Trophoblast cell (in vitro differentiated cells and primary cell): Measurements from ENCODE around the gene ROR1.

Experiments
- DNase-seq, 2 donors: peaks; one replicate each; pipeline ENCODE4 v3.0.0-alpha.2; 2016
- H2AFZ ChIP-seq: 2 replicates; pipeline ENCODE4 v1.6.1; 2013; ENCODE audit warnings: low read length, moderate library complexity, mild to moderate bottlenecking; ENCODE audit not compliant: insufficient read depth, poor library complexity
- H2AK5ac ChIP-seq: 2 replicates; pipeline ENCODE4 v1.6.1; 2013; ENCODE audit warnings: mild to moderate bottlenecking, low read length
- H2BK120ac ChIP-seq: 2 replicates; pipeline ENCODE4 v1.6.1; 2013; ENCODE audit warnings: low read length, mild to moderate bottlenecking, moderate library complexity; ENCODE audit not compliant: insufficient read depth, poor library complexity
- H2BK12ac ChIP-seq: 2 replicates; pipeline ENCODE4 v1.6.1; 2013; ENCODE audit warnings: mild to moderate bottlenecking, low read length, moderate library complexity
- H2BK5ac ChIP-seq: 2 replicates; pipeline ENCODE4 v1.6.1; 2013; ENCODE audit warnings: low read length, low read depth, moderate library complexity, mild to moderate bottlenecking; ENCODE audit not compliant: poor library complexity
- H3K14ac ChIP-seq: 2 replicates; pipeline ENCODE4 v1.6.1; 2013; ENCODE audit warnings: mild to moderate bottlenecking, low read length
- H3K18ac ChIP-seq: 2 replicates; pipeline ENCODE4 v1.6.1; 2013; ENCODE audit warnings: mild to moderate bottlenecking, low read length
- H3K23ac ChIP-seq: 2 replicates; pipeline ENCODE4 v1.6.1; 2013; ENCODE audit warnings: low read length
- H3K27ac ChIP-seq: 2 replicates; pipeline ENCODE4 v1.5.1; 2013; ENCODE audit warnings: low read depth, mild to moderate bottlenecking, inconsistent platforms, low read length, moderate library complexity
- H3K27me3 ChIP-seq: 2 replicates; pipeline ENCODE4 v1.6.1; 2013; ENCODE audit warnings: inconsistent platforms, mild to moderate bottlenecking, low read length, moderate library complexity; ENCODE audit not compliant: insufficient read depth
- H3K36me3 ChIP-seq, 2 experiments: 1 replicate in 1 of 2; 2 replicates in 1 of 2; pipeline ENCODE4 v1.6.1; 2013; ENCODE audit warnings: low read length in 2 of 2, mild to moderate bottlenecking in 2 of 2, moderate library complexity in 1 of 2; ENCODE audit not compliant: insufficient read depth in 2 of 2, control insufficient read depth in 1 of 2
- H3K4ac ChIP-seq: 2 replicates; pipeline ENCODE4 v1.6.1; 2013; ENCODE audit warnings: low read depth, mild to moderate bottlenecking, low read length, moderate library complexity
- H3K4me1 ChIP-seq, 2 experiments: 1 replicate in 1 of 2; 2 replicates in 1 of 2; pipeline ENCODE4 v1.6.1; 2013; ENCODE audit warnings: low read length in 2 of 2, mild to moderate bottlenecking in 2 of 2, moderate library complexity in 1 of 2; ENCODE audit not compliant: insufficient read depth in 2 of 2, control insufficient read depth in 1 of 2
- H3K4me2 ChIP-seq: 2 replicates; pipeline ENCODE4 v1.6.1; 2013; ENCODE audit warnings: inconsistent platforms, mild to moderate bottlenecking, low read length, moderate library complexity
- H3K4me3 ChIP-seq: 2 replicates; pipeline ENCODE4 v1.5.1; 2013; ENCODE audit warnings: mild to moderate bottlenecking, low read depth, low read length, inconsistent platforms
- H3K79me1 ChIP-seq: one replicate; pipeline ENCODE4 v1.6.1; 2013; ENCODE audit warnings: low read length
- H3K79me2 ChIP-seq: 2 replicates; pipeline ENCODE4 v1.6.1; 2013; ENCODE audit warnings: low read length, mild to moderate bottlenecking; ENCODE audit not compliant: control insufficient read depth, insufficient read depth, poor library complexity
- H3K9ac ChIP-seq: 2 replicates; pipeline ENCODE4 v1.6.1; 2013; ENCODE audit warnings: mild to moderate bottlenecking, low read length
- H3K9me3 ChIP-seq: 2 replicates; pipeline ENCODE4 v1.6.1; 2013; ENCODE audit warnings: low read depth, mild to moderate bottlenecking, control low read depth, inconsistent platforms, low read length; ENCODE audit not compliant: insufficient read depth
- H4K12ac ChIP-seq: 2 replicates; pipeline ENCODE4 v1.6.1; 2013; ENCODE audit warnings: low read depth, mild to moderate bottlenecking, low read length, moderate library complexity
- H4K8ac ChIP-seq: 2 replicates; pipeline ENCODE4 v1.6.1; 2013; ENCODE audit warnings: low read depth, mild to moderate bottlenecking, low read length, moderate library complexity
- H4K91ac ChIP-seq: one replicate; pipeline ENCODE4 v1.6.1; 2013; ENCODE audit warnings: low read depth, mild to moderate bottlenecking, low read length, moderate library complexity
- WGBS: extraction: QIAGEN DNeasy Blood & Tissue Kit; methylation state at CpG from one replicate; pipeline ENCODE4 v1.1.7; 2013; ENCODE audit warnings: missing lambda C conversion rate; ENCODE audit not compliant: insufficient read length, insufficient coverage; ENCODE audit errors: extremely low coverage; 5-methylcytosine and 5-hydroxymethylcytosine counted together

ROR1 gene

DNA sequence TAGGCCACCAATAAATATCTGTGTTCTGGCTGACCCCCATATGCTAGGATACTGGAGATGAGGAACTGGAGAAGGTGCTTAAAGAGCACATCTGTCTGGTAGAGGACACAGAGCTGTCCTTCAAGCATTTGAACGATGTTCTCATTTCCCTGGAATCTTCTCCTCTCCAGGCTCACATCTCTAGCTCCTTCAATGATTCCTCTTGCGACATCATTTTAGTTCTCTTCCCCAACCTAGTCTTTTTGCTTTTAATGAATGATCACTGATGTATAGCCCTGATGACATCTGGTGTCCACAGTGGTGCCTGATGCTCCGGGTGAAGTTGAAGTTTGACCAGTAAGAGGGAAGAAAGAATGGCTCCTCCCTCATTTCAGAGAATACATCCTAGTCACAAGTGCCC, 348.8 kb downstream of the ROR1 start:
- Histone ChIP-seq H4K12ac (no peak overlapping the region), H3K9me3 (no peaks in the 10 kb centered on the region), H3K23ac (no peak overlapping the region), H2AFZ (no peak overlapping the region), H3K14ac (no peak overlapping the region), H3K4me1 (no peaks in the 10 kb centered on the region), H3K79me2 (no peaks in the 10 kb centered on the region), H3K4ac (no peak overlapping the region), H4K8ac (no peak overlapping the region), H3K9ac (no peak overlapping the region), H3K4me2 (no peak overlapping the region), H3K4me3 (no peak overlapping the region), H4K91ac (no peak overlapping the region), H3K36me3 (no peaks in the 10 kb centered on the region), H3K79me1 (no peaks in the 10 kb centered on the region), H2BK12ac (no peak overlapping the region), H3K18ac (no peak overlapping the region), H3K27ac (no peak overlapping the region), H2AK5ac (no peak overlapping the region), H2BK120ac (no peak overlapping the region), H3K27me3 (no peaks in the 10 kb centered on the region), H2BK5ac (no peak overlapping the region)
- WGBS, result no CpG with 5 or more reads among the region's 3 CpGs
- no peak for DNase-seq

DNA sequence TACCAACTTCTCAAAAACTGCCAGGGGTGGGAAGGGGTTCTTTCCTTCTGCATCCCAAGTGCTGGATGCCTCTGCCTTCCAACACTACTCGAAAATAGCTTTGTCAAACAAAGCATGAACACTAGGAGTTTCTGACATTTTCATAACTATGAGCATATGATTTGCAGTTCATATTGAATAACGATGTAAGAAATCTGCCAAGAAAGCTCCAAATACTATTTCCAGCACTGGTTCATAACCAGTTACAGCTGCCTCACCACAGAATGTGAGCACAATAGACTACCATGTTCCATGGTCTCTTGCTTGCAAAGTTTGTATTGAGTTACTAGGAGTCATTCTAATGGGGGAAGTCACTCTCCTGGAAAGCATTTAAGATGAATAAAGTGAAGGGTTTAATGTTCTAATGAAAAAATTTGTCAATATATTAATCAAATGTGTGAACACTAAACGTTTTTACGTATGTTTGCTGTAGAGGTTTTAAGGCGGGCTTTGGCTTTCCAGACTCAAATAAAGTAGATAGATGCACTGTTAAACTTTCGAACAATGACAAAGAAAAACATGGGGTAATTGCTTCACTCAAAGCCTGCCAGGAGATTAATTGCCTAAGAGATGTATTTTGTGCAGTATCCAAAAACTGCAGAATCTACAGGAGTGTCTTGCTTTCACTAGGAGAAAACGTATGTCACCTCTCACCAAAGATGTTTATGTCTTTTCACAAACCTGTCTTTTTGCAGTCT, 351.1 kb downstream of the ROR1 start:
- Histone ChIP-seq H4K8ac (no peak overlapping the region), H3K9me3 (no peaks in the 10 kb centered on the region), H3K9ac (no peak overlapping the region), H2AFZ (no peak overlapping the region), H3K79me1 (no peaks in the 10 kb centered on the region), H3K4me1 (no peaks in the 10 kb centered on the region), H3K4ac (no peak overlapping the region), H4K12ac (no peak overlapping the region), H3K27ac (no peak overlapping the region), H3K14ac (no peak overlapping the region), H4K91ac (no peak overlapping the region), H3K18ac (no peak overlapping the region), H3K27me3 (no peaks in the 10 kb centered on the region), H2AK5ac (no peak overlapping the region), H3K4me2 (no peak overlapping the region), H2BK12ac (no peak overlapping the region), H3K36me3 (no peaks in the 10 kb centered on the region), H3K4me3 (no peak overlapping the region), H3K23ac (no peak overlapping the region), H2BK5ac (no peak overlapping the region), H3K79me2 (no peaks in the 10 kb centered on the region), H2BK120ac (no peak overlapping the region)
- WGBS, result no CpG with 5 or more reads among the region's 7 CpGs
- no peak for DNase-seq

DNA sequence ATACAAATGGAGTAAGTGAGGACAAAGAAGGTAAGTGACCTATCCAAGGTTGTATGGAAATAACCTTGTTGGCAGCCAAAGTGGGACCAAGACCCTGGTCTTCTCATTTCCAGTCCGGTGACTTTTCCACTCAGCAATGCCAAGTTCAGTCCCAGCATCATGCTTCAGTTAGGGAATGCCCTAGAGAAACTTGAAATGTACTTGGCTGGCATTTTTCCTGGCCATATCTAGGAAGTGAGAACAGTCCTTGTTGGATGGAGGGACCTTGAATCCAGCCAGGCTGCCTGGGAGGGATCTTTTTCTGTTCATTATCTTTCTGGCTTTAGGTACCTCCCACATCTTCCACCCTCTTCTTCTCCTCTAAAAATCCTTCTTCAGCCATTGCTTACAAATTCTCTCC, 352.8 kb downstream of the ROR1 start:
- no peak overlapping the region for H3K27ac ChIP-seq
- no CpG with 5 or more reads among the region's 1 CpG for WGBS
- H3K23ac ChIP-seq, result no peak overlapping the region

DNA sequence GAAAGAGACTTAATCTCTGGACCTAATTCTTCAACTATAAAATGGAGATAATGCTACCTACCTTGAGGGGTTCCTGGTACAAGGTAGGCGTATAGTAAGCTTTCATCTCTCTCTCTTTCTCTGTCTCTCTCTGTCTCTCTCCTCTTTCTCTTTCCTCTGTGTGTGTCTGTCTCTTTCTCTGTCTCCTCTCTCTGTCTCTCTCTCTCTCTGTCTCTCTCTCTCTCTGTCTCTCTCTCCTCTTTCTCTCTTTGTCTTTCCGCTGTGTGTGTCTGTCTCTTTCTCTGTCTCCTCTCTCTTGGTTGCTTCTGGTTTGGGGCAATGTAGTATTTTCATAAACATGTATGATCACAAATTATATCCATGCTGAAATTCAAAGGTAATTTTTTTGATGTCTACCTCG, 353.5 kb downstream of the ROR1 start:
- H3K4me1 ChIP-seq, result peaks cover 3 to 5% of the 10 kb centered on the region in 2 experiments
- no CpG with 5 or more reads among the region's 3 CpGs for WGBS
- no peak overlapping the region for H2AK5ac ChIP-seq
- H3K14ac ChIP-seq, result no peak overlapping the region
- no peak overlapping the region for H3K4me2 ChIP-seq
- H3K27ac ChIP-seq, result no peak overlapping the region
- H2BK120ac ChIP-seq, result no peak overlapping the region
- H3K27me3 ChIP-seq, result no peaks in the 10 kb centered on the region
- H3K4ac ChIP-seq, result no peak overlapping the region
- H3K9ac ChIP-seq, result no peak overlapping the region
- H4K8ac ChIP-seq, result no peak overlapping the region
- H3K18ac ChIP-seq, result no peak overlapping the region
- H2BK5ac ChIP-seq, result no peak overlapping the region
- H3K9me3 ChIP-seq, result no peaks in the 10 kb centered on the region
- H3K79me1 ChIP-seq, result no peaks in the 10 kb centered on the region
- no peak overlapping the region for H3K23ac ChIP-seq
- H3K36me3 ChIP-seq, result no peaks in the 10 kb centered on the region
- H4K12ac ChIP-seq, result no peak overlapping the region
- no peaks in the 10 kb centered on the region for H3K79me2 ChIP-seq
- no peak overlapping the region for H3K4me3 ChIP-seq
- DNase-seq, result no peak
- no peak overlapping the region for H4K91ac ChIP-seq
- no peak overlapping the region for H2BK12ac ChIP-seq
- H2AFZ ChIP-seq, result no peak overlapping the region

More for the DNA sequence above, 352.8 kb downstream of the ROR1 start:
- no peaks in the 10 kb centered on the region for H3K79me1 ChIP-seq
- H2BK5ac ChIP-seq, result no peak overlapping the region
- no peak overlapping the region for H2AFZ ChIP-seq
- no peak overlapping the region for H3K14ac ChIP-seq
- no peaks in the 10 kb centered on the region for H3K36me3 ChIP-seq
- H3K79me2 ChIP-seq, result no peaks in the 10 kb centered on the region
- H3K4me2 ChIP-seq, result no peak overlapping the region
- no peak overlapping the region for H4K91ac ChIP-seq
- no peak overlapping the region for H3K9ac ChIP-seq
- H3K4ac ChIP-seq, result no peak overlapping the region
- no peaks in the 10 kb centered on the region for H3K27me3 ChIP-seq
- no peak overlapping the region for H3K18ac ChIP-seq
- H2BK120ac ChIP-seq, result no peak overlapping the region
- H3K4me3 ChIP-seq, result no peak overlapping the region
- H4K8ac ChIP-seq, result no peak overlapping the region
- H2AK5ac ChIP-seq, result no peak overlapping the region
- H3K9me3 ChIP-seq, result no peaks in the 10 kb centered on the region
- peaks cover 3 to 5% of the 10 kb centered on the region in 2 experiments for H3K4me1 ChIP-seq
- no peak overlapping the region for H4K12ac ChIP-seq
- no peak for DNase-seq
- H2BK12ac ChIP-seq, result no peak overlapping the region
